Astrocyte (in vitro differentiated cells and primary cell): ENCODE results near the gene C1orf174. TPM values are rescaled to one million over a fixed set of nuclear protein-coding genes. Genes with fewer than 3 reads are reported as not detected.

ENCODE experiments used
- DNase-seq: peaks from one replicate; pipeline ENCODE4 v3.0.0-alpha.2; 2010; ENCODE audit warnings: low read depth
- FAIRE-seq: peaks from 2 replicates; lab custom pipeline; 2011; peaks lifted over from hg19 to GRCh38; lab: Jason Lieb, UNC
- H2AFZ ChIP-seq: 2 replicates; pipeline ENCODE4 v1.6.0; 2012; ENCODE audit warnings: low read depth, low read length, inconsistent platforms
- H3K27ac ChIP-seq: 2 replicates; pipeline ENCODE4 v1.5.1; 2011; ENCODE audit warnings: low read depth, low read length, inconsistent platforms
- H3K27me3 ChIP-seq: 2 replicates; pipeline ENCODE4 v1.6.0; 2011; ENCODE audit warnings: low read length, inconsistent platforms; ENCODE audit not compliant: insufficient read depth
- H3K36me3 ChIP-seq: 2 replicates; pipeline ENCODE4 v1.5.1; 2011; ENCODE audit warnings: low read length, inconsistent platforms; ENCODE audit not compliant: insufficient read depth
- H3K4me1 ChIP-seq: 2 replicates; pipeline ENCODE4 v1.5.1; 2011; ENCODE audit warnings: low read length, inconsistent platforms; ENCODE audit not compliant: insufficient read depth
- H3K4me2 ChIP-seq: 2 replicates; pipeline ENCODE4 v1.6.0; 2012; ENCODE audit warnings: low read length, inconsistent platforms
- H3K4me3 ChIP-seq: 2 replicates; pipeline ENCODE4 v1.5.1; 2011; ENCODE audit warnings: low read depth, mild to moderate bottlenecking, low read length, inconsistent platforms; ENCODE audit not compliant: insufficient read depth
- H3K79me2 ChIP-seq: 2 replicates; pipeline ENCODE4 v1.6.0; 2012; ENCODE audit warnings: mild to moderate bottlenecking, low read length, inconsistent platforms; ENCODE audit not compliant: insufficient read depth
- H3K9ac ChIP-seq: 2 replicates; pipeline ENCODE4 v1.6.0; 2012; ENCODE audit warnings: mild to moderate bottlenecking, low read length, inconsistent platforms
- H3K9me3 ChIP-seq: 2 replicates; pipeline ENCODE4 v1.5.1; 2012; ENCODE audit warnings: low read depth, mild to moderate bottlenecking, low read length, inconsistent platforms; ENCODE audit not compliant: insufficient read depth
- H4K20me1 ChIP-seq: 2 replicates; pipeline ENCODE4 v1.6.0; 2012; ENCODE audit warnings: low read length, inconsistent platforms; ENCODE audit not compliant: insufficient read depth
- H3K27ac Mint-ChIP-seq: one replicate; pipeline ENCODE4 v1.8.0; 2021; ENCODE audit warnings: mild to moderate bottlenecking, mixed read lengths; ENCODE audit not compliant: unreplicated experiment
- H3K27me3 Mint-ChIP-seq: one replicate; pipeline ENCODE4 v1.8.0; 2021; ENCODE audit warnings: low read depth, mixed read lengths; ENCODE audit not compliant: unreplicated experiment
- H3K36me3 Mint-ChIP-seq: one replicate; pipeline ENCODE4 v1.8.0; 2021; ENCODE audit warnings: low read depth, mixed read lengths; ENCODE audit not compliant: unreplicated experiment
- H3K4me1 Mint-ChIP-seq: one replicate; pipeline ENCODE4 v1.8.0; 2021; ENCODE audit warnings: low read depth, mixed read lengths; ENCODE audit not compliant: unreplicated experiment
- H3K4me3 Mint-ChIP-seq: one replicate; pipeline ENCODE4 v1.8.0; 2021; ENCODE audit warnings: mild to moderate bottlenecking, moderate library complexity, mixed read lengths; ENCODE audit not compliant: unreplicated experiment
- H3K9me3 Mint-ChIP-seq: one replicate; pipeline ENCODE4 v1.8.0; 2021; ENCODE audit warnings: mild to moderate bottlenecking, mixed read lengths; ENCODE audit not compliant: unreplicated experiment
- EZH2 ChIP-seq: IDR thresholded peaks from 2 replicates; pipeline ENCODE4 v1.6.1; 2012; ENCODE audit warnings: mild to moderate bottlenecking, low read length, inconsistent platforms; ENCODE audit not compliant: insufficient read depth
- total RNA-seq: library from RNA; stranded (reverse); gene quantifications from 2 replicates; pipeline ENCODE4 v1.2.1, GENCODE V29; 2021
- TF ChIP-seq, protein P1 (sequence below): IDR thresholded peaks from 2 replicates; pipeline ENCODE4 v1.5.1; 2011; ENCODE audit warnings: low read depth, mild to moderate bottlenecking, inconsistent platforms, low read length, moderate library complexity; ENCODE audit not compliant: insufficient read depth

The C1orf174 gene
- total RNA-seq, 1 donor from 2014 or later, result 26.1 TPM

DNA sequence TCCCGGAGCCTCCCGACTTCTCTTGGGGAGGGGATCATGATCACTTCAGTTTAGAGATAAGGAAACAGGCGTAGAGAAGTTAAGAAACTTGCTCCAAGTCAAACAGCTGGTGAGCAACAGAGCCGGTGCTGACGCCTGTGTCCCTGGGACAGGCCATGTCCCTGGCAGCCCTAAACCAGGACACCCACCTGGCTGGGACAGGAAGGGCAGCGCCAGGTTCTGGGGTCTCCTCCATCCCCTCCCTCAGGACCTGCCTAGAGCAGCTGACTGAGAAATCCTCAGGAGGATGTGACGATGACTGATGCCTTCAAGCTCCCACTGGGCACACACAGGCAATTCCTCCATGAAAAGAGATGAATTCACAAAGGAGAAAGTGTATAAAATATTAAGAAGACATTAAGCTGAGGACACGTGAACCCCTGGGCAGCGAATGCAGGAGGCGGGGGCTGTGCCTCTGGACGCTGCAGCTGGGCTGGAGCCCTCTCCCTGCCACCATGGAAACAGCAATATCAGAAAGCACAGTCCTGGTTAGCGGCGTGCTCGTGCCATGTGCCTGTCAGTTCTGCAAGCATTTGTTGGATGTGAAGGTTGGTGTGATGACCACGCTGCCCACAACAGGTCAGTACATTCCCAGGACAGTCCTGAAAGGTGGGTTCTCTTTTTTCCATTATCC is 40.1 kb upstream of the C1orf174 start:
- H3K4me1 Mint-ChIP-seq, result no peaks in the 10 kb centered on the region
- Histone ChIP-seq H3K4me1 (no peaks in the 10 kb centered on the region), H3K4me3 (no peak overlapping the region), H3K79me2 (no peaks in the 10 kb centered on the region), H2AFZ (no peak overlapping the region), H3K9me3 (peaks cover 4% of the 10 kb centered on the region), H3K36me3 (no peaks in the 10 kb centered on the region), H3K27ac (no peak overlapping the region), H3K9ac (no peak overlapping the region), H4K20me1 (no peaks in the 10 kb centered on the region), H3K4me2 (no peak overlapping the region), H3K27me3 (no peaks in the 10 kb centered on the region)
- H3K36me3 Mint-ChIP-seq, result no peaks in the 10 kb centered on the region
- H3K9me3 Mint-ChIP-seq, result peaks cover 23% of the 10 kb centered on the region
- no peak overlapping the region for H3K27ac Mint-ChIP-seq
- DNase-seq, result no peak
- H3K4me3 Mint-ChIP-seq, result no peak overlapping the region
- H3K27me3 Mint-ChIP-seq, result peaks cover 7% of the 10 kb centered on the region
- TF ChIP-seq EZH2, result no peak
- TF ChIP-seq, protein P1, sequence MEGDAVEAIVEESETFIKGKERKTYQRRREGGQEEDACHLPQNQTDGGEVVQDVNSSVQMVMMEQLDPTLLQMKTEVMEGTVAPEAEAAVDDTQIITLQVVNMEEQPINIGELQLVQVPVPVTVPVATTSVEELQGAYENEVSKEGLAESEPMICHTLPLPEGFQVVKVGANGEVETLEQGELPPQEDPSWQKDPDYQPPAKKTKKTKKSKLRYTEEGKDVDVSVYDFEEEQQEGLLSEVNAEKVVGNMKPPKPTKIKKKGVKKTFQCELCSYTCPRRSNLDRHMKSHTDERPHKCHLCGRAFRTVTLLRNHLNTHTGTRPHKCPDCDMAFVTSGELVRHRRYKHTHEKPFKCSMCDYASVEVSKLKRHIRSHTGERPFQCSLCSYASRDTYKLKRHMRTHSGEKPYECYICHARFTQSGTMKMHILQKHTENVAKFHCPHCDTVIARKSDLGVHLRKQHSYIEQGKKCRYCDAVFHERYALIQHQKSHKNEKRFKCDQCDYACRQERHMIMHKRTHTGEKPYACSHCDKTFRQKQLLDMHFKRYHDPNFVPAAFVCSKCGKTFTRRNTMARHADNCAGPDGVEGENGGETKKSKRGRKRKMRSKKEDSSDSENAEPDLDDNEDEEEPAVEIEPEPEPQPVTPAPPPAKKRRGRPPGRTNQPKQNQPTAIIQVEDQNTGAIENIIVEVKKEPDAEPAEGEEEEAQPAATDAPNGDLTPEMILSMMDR, result no peak
- FAIRE-seq, result no peak

DNA sequence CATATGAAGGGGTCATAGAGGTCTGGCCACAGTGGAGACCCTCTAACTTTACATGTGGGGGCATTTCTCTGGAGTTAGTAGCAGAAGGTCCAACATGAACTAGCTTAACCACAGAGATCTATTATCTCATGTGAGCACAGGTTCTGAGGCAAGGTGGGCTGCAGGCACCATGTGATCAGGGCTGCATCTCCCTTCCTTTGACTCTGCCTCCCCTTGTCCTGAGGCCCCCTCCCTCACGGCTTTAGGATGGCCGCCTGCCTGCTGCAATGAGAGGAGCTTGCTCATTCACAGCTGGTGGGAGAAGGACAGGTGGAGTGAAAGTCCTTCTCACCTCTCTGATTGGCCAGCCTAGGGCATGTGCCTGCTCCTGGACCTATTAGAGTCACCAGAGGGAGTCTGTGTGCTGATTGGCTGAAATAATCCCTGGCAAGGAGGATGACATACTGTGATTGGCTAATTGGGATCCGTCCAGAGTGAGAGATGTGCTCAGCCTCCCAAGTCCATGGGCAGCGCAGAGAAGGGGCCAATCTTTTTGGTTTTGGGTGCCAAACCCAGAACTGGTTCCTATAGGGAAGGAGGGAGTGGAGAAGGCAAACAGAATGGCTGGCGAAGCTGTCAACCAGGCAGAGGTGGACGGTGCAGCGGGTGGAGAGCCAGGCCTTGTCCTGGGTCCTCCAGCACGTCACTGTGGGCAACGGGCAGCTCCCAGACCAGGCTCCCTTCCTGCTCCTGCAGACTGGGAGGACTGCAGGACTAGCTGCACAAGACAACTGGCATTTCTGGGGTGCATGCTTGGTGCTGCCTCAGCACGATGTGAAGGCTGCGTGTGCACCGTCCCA is 39.4 kb upstream of the C1orf174 start:
- TF ChIP-seq, protein P1, result no peak
- TF ChIP-seq EZH2, result no peak
- no peaks in the 10 kb centered on the region for H3K4me1 ChIP-seq
- H4K20me1 ChIP-seq, result no peaks in the 10 kb centered on the region
- peaks cover 27% of the 10 kb centered on the region for H3K9me3 Mint-ChIP-seq
- H3K4me1 Mint-ChIP-seq, result no peaks in the 10 kb centered on the region
- no peaks in the 10 kb centered on the region for H3K79me2 ChIP-seq
- no peak overlapping the region for H3K4me2 ChIP-seq
- no peak overlapping the region for H3K27ac Mint-ChIP-seq
- H3K27ac ChIP-seq, result no peak overlapping the region
- no peak overlapping the region for H3K4me3 ChIP-seq
- no peak overlapping the region for H3K9ac ChIP-seq
- FAIRE-seq (no peak), DNase-seq (no peak)
- H3K9me3 ChIP-seq, result peaks cover 4% of the 10 kb centered on the region
- no peak overlapping the region for H3K4me3 Mint-ChIP-seq
- peaks cover 9% of the 10 kb centered on the region for H3K27me3 Mint-ChIP-seq
- H3K27me3 ChIP-seq, result no peaks in the 10 kb centered on the region
- H2AFZ ChIP-seq, result no peak overlapping the region
- no peaks in the 10 kb centered on the region for H3K36me3 Mint-ChIP-seq
- no peaks in the 10 kb centered on the region for H3K36me3 ChIP-seq
